Natural killer cell (primary cell): Measurements from ENCODE around the gene MRPS15. TPM values are rescaled to one million over a fixed set of nuclear protein-coding genes. Genes with fewer than 3 reads are reported as not detected.

Experiments
- ATAC-seq, 3 donors: fragments of 150-1000 bp in 2 of 3; fragments of 200-7000 bp in 1 of 3; cut with Tn5 transposase; 1 replicate in 1 of 3; 2 replicates in 2 of 3; pipeline ENCODE4 v1.10.0; 2021; ENCODE audit warnings: mild to moderate bottlenecking in 2 of 3, moderate library complexity in 2 of 3
- DNase-seq, 2 donors: peaks; one replicate each; pipeline versions ENCODE4 v3.0.0 to v3.0.0-alpha.2; 2013 to 2021; ENCODE audit warnings: mixed read lengths in 1 of 2
- H3K27ac ChIP-seq: one replicate; pipeline ENCODE4 v1.5.1; 2013; ENCODE audit warnings: mild to moderate bottlenecking, low read length
- H3K27me3 ChIP-seq: one replicate; pipeline ENCODE4 v1.6.1; 2013; ENCODE audit warnings: low read length; ENCODE audit not compliant: control insufficient read depth, insufficient read depth
- H3K36me3 ChIP-seq: one replicate; pipeline ENCODE4 v1.6.1; 2013; ENCODE audit warnings: low read length; ENCODE audit not compliant: control insufficient read depth, insufficient read depth
- H3K4me1 ChIP-seq: one replicate; pipeline ENCODE4 v1.6.1; 2013; ENCODE audit warnings: low read length; ENCODE audit not compliant: control insufficient read depth, insufficient read depth
- H3K4me3 ChIP-seq: one replicate; pipeline ENCODE4 v1.5.1; 2013; ENCODE audit warnings: low read length
- H3K9me3 ChIP-seq: one replicate; pipeline ENCODE4 v1.6.1; 2013; ENCODE audit warnings: low read length; ENCODE audit not compliant: control insufficient read depth, insufficient read depth
- H3K27ac Mint-ChIP-seq, 2 donors: one replicate each; pipeline ENCODE4 v1.8.0; 2022; ENCODE audit warnings: mild to moderate bottlenecking in 2 of 2, mixed read lengths in 2 of 2, moderate library complexity in 1 of 2
- H3K27me3 Mint-ChIP-seq, 2 donors: one replicate each; pipeline ENCODE4 v1.8.0; 2022; ENCODE audit warnings: low read depth in 2 of 2, mixed read lengths in 2 of 2
- H3K36me3 Mint-ChIP-seq: one replicate; pipeline ENCODE4 v1.8.0; 2022; ENCODE audit warnings: mixed read lengths
- H3K4me1 Mint-ChIP-seq, 2 donors: one replicate each; pipeline ENCODE4 v1.8.0; 2022; ENCODE audit warnings: mixed read lengths in 2 of 2
- H3K4me3 Mint-ChIP-seq: one replicate; pipeline ENCODE4 v1.8.0; 2022; ENCODE audit warnings: mild to moderate bottlenecking, moderate library complexity, mixed read lengths
- H3K9me3 Mint-ChIP-seq, 2 donors: one replicate each; pipeline ENCODE4 v1.8.0; 2022; ENCODE audit warnings: mixed read lengths in 2 of 2
- WGBS: methylation state at CpG from one replicate; pipeline ENCODE4 v1.1.7; 2013; ENCODE audit warnings: missing lambda C conversion rate; ENCODE audit not compliant: insufficient coverage; 5-methylcytosine and 5-hydroxymethylcytosine counted together
- intact Hi-C: fragments of 100-400 bp; cut with micrococcal nuclease; formaldehyde crosslinking; loops from one replicate; pipeline ENCODE4 v1.14.2; 2022
- total RNA-seq, 4 donors: library from RNA; stranded (reverse); fragments of 120-200 nt in 1 of 4; gene quantifications; one replicate each; pipeline versions ENCODE4 v1.2.3 to v1.2.4, GENCODE V29; 2013 to 2022
- TF ChIP-seq, protein P1 (sequence below): fragments of 200-600 bp; IDR thresholded peaks from one replicate; pipeline ENCODE4 v1.8.0; 2022; ENCODE audit warnings: antibody characterized with exemption

The MRPS15 gene
- total RNA-seq, 3 donors from 2014 or later (not counting 1 experiment from before 2014, with no cell fraction given) = 28.2 to 38.2 (median 32.0) TPM

DNA sequence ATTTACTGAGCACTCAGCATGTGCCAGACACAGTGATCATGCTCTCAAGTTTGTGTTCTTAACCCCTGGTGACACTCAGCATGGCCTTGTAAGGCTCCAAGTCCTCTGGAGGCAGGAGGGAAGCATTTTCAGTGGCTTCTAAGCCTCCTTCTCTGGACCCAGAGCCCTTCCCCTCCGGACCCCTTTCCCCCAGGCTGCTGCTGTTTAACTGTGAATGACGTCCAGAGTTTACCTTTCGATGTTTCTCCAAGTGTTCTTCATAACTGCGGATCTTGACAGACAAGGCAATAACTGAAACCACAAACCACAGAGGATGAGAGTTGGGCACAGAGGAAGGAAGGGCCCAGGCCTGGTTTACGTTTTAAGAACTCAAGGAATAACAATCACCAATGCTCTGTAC, 6.5 kb downstream of the MRPS15 start:
- Histone ChIP-seq H3K9me3 (no peaks in the 10 kb centered on the region), H3K4me3 (no peak overlapping the region), H3K27ac (no peak overlapping the region), H3K27me3 (no peaks in the 10 kb centered on the region), H3K36me3 (peaks cover 44% of the 10 kb centered on the region), H3K4me1 (no peaks in the 10 kb centered on the region)
- Mint-ChIP-seq H3K4me3 (no peak overlapping the region), H3K27me3 (no peaks in the 10 kb centered on the region), H3K27ac (no peak overlapping the region), H3K4me1 (peaks cover 6 to 10% of the 10 kb centered on the region in 2 donors), H3K36me3 (peaks cover 15% of the 10 kb centered on the region), H3K9me3 (no peaks in the 10 kb centered on the region)
- DNase-seq (peak in 1 of 2 donors; percentile 46), ATAC-seq (no peak)
- intact Hi-C loops = no loop called here
- WGBS = 3% methylated on average over 5 of the region's 5 CpGs
- TF ChIP-seq, protein P1, sequence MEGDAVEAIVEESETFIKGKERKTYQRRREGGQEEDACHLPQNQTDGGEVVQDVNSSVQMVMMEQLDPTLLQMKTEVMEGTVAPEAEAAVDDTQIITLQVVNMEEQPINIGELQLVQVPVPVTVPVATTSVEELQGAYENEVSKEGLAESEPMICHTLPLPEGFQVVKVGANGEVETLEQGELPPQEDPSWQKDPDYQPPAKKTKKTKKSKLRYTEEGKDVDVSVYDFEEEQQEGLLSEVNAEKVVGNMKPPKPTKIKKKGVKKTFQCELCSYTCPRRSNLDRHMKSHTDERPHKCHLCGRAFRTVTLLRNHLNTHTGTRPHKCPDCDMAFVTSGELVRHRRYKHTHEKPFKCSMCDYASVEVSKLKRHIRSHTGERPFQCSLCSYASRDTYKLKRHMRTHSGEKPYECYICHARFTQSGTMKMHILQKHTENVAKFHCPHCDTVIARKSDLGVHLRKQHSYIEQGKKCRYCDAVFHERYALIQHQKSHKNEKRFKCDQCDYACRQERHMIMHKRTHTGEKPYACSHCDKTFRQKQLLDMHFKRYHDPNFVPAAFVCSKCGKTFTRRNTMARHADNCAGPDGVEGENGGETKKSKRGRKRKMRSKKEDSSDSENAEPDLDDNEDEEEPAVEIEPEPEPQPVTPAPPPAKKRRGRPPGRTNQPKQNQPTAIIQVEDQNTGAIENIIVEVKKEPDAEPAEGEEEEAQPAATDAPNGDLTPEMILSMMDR = no peak

DNA sequence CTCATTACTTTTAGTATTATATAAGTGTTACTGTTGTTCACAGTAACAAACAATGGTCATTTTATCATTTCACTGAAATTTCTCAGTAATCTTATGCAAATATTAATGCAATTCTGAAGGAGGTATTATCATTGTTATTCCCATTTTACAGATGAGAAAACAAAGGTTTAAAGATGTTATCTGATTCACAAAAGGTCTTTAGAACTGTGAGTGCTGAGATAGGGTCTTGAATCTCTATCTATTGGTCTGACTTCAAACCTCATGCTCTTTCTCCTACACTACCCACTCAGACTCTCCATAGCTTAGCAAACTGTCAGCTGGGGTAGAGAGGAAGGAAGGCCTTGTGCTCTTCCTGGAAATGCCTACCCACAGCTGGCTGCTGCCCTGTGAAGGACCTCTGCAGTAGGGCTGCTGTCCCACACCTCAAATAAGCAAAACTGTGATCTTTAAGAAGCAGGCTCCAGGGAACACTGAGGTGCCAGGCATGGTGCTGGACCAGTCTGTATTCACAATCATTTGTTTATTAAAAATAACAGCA, 7.7 kb downstream of the MRPS15 start:
- Mint-ChIP-seq H3K4me1 (peaks cover 9% of the 10 kb centered on the region in 2 donors), H3K36me3 (peaks cover 15% of the 10 kb centered on the region), H3K27me3 (no peaks in the 10 kb centered on the region), H3K4me3 (no peak overlapping the region), H3K9me3 (no peaks in the 10 kb centered on the region), H3K27ac (no peak overlapping the region)
- ATAC-seq (no peak), DNase-seq (no peak)
- H3K36me3 ChIP-seq = peaks cover 42% of the 10 kb centered on the region
- no peaks in the 10 kb centered on the region for H3K4me1 ChIP-seq
- no peaks in the 10 kb centered on the region for H3K27me3 ChIP-seq
- H3K9me3 ChIP-seq = no peaks in the 10 kb centered on the region
- intact Hi-C loops = no loop called here
- H3K4me3 ChIP-seq = no peak overlapping the region
- no peak overlapping the region for H3K27ac ChIP-seq
- TF ChIP-seq, protein P1 = no peak

DNA sequence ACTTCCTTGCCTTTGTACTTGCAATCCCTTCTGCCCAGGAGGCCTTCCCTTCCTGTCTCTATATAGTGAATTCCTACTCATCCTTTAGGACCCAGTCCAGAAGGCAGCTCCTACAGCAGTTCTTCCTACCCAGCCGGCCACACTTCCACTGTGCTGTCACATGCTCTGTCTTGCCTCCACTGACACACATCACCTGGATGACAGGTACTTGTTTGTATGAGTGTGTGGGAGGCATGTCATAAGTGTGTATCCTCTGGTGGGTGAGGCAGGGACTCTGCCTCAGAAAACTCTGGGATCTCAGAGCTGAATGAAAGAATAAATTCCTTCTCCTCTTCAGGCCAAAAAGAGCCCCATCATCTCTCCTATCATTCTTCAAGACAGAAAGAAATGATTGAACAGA, 8.8 kb downstream of the MRPS15 start:
- Mint-ChIP-seq H3K27me3 (no peaks in the 10 kb centered on the region), H3K4me3 (no peak overlapping the region), H3K4me1 (peaks cover 6 to 16% of the 10 kb centered on the region in 2 donors), H3K36me3 (peaks cover 7% of the 10 kb centered on the region), H3K27ac (no peak overlapping the region), H3K9me3 (no peaks in the 10 kb centered on the region)
- 100% methylated on average over 1 of the region's 1 CpG for WGBS
- DNase-seq (no peak), ATAC-seq (no peak)
- intact Hi-C loops = no loop called here
- TF ChIP-seq, protein P1 = no peak
- no peaks in the 10 kb centered on the region for H3K27me3 ChIP-seq
- no peaks in the 10 kb centered on the region for H3K9me3 ChIP-seq
- peaks cover 35% of the 10 kb centered on the region for H3K36me3 ChIP-seq
- H3K4me3 ChIP-seq = no peak overlapping the region
- peaks cover 10% of the 10 kb centered on the region for H3K4me1 ChIP-seq
- no peak overlapping the region for H3K27ac ChIP-seq
